Neural cell (in vitro differentiated cells): ENCODE measurements around the gene CA6. TPM values are rescaled to one million over a fixed set of nuclear protein-coding genes. Genes with fewer than 3 reads are reported as not detected.

Source experiments
- H2AFZ ChIP-seq: fragments of 200-600, 300-800 bp; sonication (generic), shearing (Covaris generic); 2 replicates; pipeline ENCODE4 v1.6.0; 2014; ENCODE audit warnings: low read depth, mild to moderate bottlenecking, antibody characterized with exemption, low read length, moderate library complexity
- H3F3A ChIP-seq: fragments of 200-600 bp; shearing (Covaris generic); 2 replicates; pipeline ENCODE4 v1.6.1; 2016; ENCODE audit warnings: mild to moderate bottlenecking, moderate library complexity, mixed read lengths, antibody characterized with exemption, low read length; ENCODE audit not compliant: insufficient read depth, poor library complexity, severe bottlenecking
- H3K27ac ChIP-seq: fragments of 200-600, 300-800 bp; sonication (generic), shearing (Covaris generic); 2 replicates; pipeline ENCODE4 v1.5.1; 2014; ENCODE audit warnings: mild to moderate bottlenecking, low read length, moderate library complexity
- H3K27me3 ChIP-seq: fragments of 300-800, 200-600 bp; sonication (generic), shearing (Covaris generic); 2 replicates; pipeline ENCODE4 v1.6.0; 2014; ENCODE audit warnings: mild to moderate bottlenecking, low read depth, low read length, moderate library complexity; ENCODE audit not compliant: insufficient read depth
- H3K36me3 ChIP-seq: fragments of 300-800, 200-600 bp; sonication (generic), shearing (Covaris generic); 2 replicates; pipeline ENCODE4 v1.5.1; 2014; ENCODE audit warnings: mild to moderate bottlenecking, antibody characterized with exemption, low read length, moderate library complexity; ENCODE audit not compliant: insufficient read depth
- H3K4me2 ChIP-seq: fragments of 300-800, 200-600 bp; sonication (generic), shearing (Covaris generic); 2 replicates; pipeline ENCODE4 v1.6.0; 2014; ENCODE audit warnings: mild to moderate bottlenecking, low read length
- H3K4me3 ChIP-seq: fragments of 300-800, 200-600 bp; sonication (generic), shearing (Covaris generic); 2 replicates; pipeline ENCODE4 v1.5.1; 2014; ENCODE audit warnings: mild to moderate bottlenecking, low read length, moderate library complexity
- H3K79me2 ChIP-seq: fragments of 200-600 bp; shearing (Covaris generic); replicated peaks from 2 replicates; pipeline ENCODE4 v1.6.0; 2014; ENCODE audit warnings: mild to moderate bottlenecking, low read length, moderate library complexity; ENCODE audit not compliant: insufficient read depth
- H3K9ac ChIP-seq: fragments of 300-800, 200-600 bp; sonication (generic), shearing (Covaris generic); 2 replicates; pipeline ENCODE4 v1.6.1; 2016; ENCODE audit warnings: mild to moderate bottlenecking, low read length, mixed read lengths
- H3K9me2 ChIP-seq: fragments of 200-600 bp; shearing (Covaris generic); 2 replicates; pipeline ENCODE4 v1.6.1; 2016; ENCODE audit warnings: mild to moderate bottlenecking, low read length, mixed read lengths; ENCODE audit not compliant: insufficient read depth
- H3K9me3 ChIP-seq: fragments of 200-600, 300-800 bp; sonication (generic), shearing (Covaris generic); 2 replicates; pipeline ENCODE4 v1.6.1; 2016; ENCODE audit warnings: mild to moderate bottlenecking, mixed run types, low read length, moderate library complexity, mixed read lengths
- H4K20me1 ChIP-seq: fragments of 200-600 bp; shearing (Covaris generic); 2 replicates; pipeline ENCODE4 v1.6.1; 2016; ENCODE audit warnings: mild to moderate bottlenecking, mixed run types; ENCODE audit not compliant: insufficient read depth
- EP300 ChIP-seq: fragments of 450-650 bp; conservative IDR thresholded peaks from 2 replicates; pipeline ENCODE4 v1.6.1; 2014; ENCODE audit warnings: antibody characterized with exemption, mild to moderate bottlenecking, moderate library complexity; ENCODE audit not compliant: poor library complexity, severe bottlenecking
- EZH2 ChIP-seq: fragments of 200-600, 300-800 bp; shearing (Covaris generic), sonication (generic); IDR thresholded peaks from 2 replicates; pipeline ENCODE4 v1.6.1; 2014; ENCODE audit warnings: antibody characterized with exemption, low read length, borderline replicate concordance, mild to moderate bottlenecking; ENCODE audit not compliant: insufficient read depth, poor library complexity, severe bottlenecking
- MXI1 ChIP-seq: fragments of 450-650 bp; conservative IDR thresholded peaks from 2 replicates; pipeline ENCODE4 v1.6.1; 2014; ENCODE audit warnings: antibody characterized with exemption, mild to moderate bottlenecking; ENCODE audit not compliant: poor library complexity, severe bottlenecking
- POLR2AphosphoS5 ChIP-seq: IDR thresholded peaks from 2 replicates; pipeline ENCODE4 v1.6.1; 2012
- RAD21 ChIP-seq: fragments of 450-650 bp; conservative IDR thresholded peaks from 2 replicates; pipeline ENCODE4 v1.6.1; 2014; ENCODE audit warnings: antibody characterized with exemption, mild to moderate bottlenecking, moderate library complexity
- SMC3 ChIP-seq: fragments of 450-650 bp; conservative IDR thresholded peaks from 2 replicates; pipeline ENCODE4 v1.6.1; 2014; ENCODE audit warnings: antibody characterized with exemption, mild to moderate bottlenecking, moderate library complexity; ENCODE audit not compliant: poor library complexity
- TAF1 ChIP-seq: IDR thresholded peaks from 2 replicates; pipeline ENCODE4 v1.6.1; 2012; ENCODE audit warnings: low read depth
- polyA plus RNA-seq: library from polyadenylated mRNA; depleted of rRNA; stranded (reverse); fragments of >200 nt; gene quantifications from 2 replicates; pipeline ENCODE4 v1.2.3, GENCODE V29; 2014
- TF ChIP-seq, protein P1 (sequence below): IDR thresholded peaks from 2 replicates; pipeline ENCODE4 v1.6.1; 2012; ENCODE audit warnings: borderline replicate concordance
- TF ChIP-seq, protein P2 (sequence below): fragments of 450-650 bp; IDR thresholded peaks from 2 replicates; pipeline ENCODE4 v1.5.1; 2014; ENCODE audit warnings: antibody characterized with exemption, mild to moderate bottlenecking, moderate library complexity; ENCODE audit not compliant: poor library complexity, severe bottlenecking

The CA6 gene
- polyA plus RNA-seq, 1 donor from 2014 or later: not detected

DNA sequence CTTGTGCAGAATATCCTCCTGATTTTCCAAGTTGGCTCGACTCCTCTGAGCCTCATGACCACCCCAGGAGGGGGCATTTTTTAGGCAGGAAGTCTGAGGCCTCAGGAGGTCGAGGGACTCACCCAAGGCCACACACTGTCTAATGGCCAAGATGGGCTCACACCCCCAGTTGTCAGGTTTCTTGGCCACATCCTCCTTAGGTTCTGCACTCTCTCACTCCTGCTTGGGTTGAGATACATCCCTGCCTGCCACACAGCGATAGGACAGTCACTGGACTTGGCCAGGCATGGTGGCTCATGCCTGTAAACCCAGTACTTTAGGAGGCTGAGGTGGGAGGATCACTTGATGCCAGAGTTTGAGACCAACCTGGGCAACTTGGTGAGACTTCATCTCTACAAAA lies 4.6 kb downstream of the CA6 start:
- TF ChIP-seq, protein P1, sequence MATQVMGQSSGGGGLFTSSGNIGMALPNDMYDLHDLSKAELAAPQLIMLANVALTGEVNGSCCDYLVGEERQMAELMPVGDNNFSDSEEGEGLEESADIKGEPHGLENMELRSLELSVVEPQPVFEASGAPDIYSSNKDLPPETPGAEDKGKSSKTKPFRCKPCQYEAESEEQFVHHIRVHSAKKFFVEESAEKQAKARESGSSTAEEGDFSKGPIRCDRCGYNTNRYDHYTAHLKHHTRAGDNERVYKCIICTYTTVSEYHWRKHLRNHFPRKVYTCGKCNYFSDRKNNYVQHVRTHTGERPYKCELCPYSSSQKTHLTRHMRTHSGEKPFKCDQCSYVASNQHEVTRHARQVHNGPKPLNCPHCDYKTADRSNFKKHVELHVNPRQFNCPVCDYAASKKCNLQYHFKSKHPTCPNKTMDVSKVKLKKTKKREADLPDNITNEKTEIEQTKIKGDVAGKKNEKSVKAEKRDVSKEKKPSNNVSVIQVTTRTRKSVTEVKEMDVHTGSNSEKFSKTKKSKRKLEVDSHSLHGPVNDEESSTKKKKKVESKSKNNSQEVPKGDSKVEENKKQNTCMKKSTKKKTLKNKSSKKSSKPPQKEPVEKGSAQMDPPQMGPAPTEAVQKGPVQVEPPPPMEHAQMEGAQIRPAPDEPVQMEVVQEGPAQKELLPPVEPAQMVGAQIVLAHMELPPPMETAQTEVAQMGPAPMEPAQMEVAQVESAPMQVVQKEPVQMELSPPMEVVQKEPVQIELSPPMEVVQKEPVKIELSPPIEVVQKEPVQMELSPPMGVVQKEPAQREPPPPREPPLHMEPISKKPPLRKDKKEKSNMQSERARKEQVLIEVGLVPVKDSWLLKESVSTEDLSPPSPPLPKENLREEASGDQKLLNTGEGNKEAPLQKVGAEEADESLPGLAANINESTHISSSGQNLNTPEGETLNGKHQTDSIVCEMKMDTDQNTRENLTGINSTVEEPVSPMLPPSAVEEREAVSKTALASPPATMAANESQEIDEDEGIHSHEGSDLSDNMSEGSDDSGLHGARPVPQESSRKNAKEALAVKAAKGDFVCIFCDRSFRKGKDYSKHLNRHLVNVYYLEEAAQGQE: no peak
- TF ChIP-seq SMC3 (no peak), EZH2 (no peak)
- Histone ChIP-seq H3K27ac (no peak overlapping the region), H3K4me3 (no peak overlapping the region), H4K20me1 (no peaks in the 10 kb centered on the region), H3K9me2 (no peaks in the 10 kb centered on the region), H3K9ac (no peak overlapping the region), H3F3A (no peaks in the 10 kb centered on the region), H3K27me3 (no peaks in the 10 kb centered on the region), H2AFZ (no peak overlapping the region), H3K4me2 (no peak overlapping the region), H3K79me2 (no peaks in the 10 kb centered on the region), H3K36me3 (no peaks in the 10 kb centered on the region), H3K9me3 (no peaks in the 10 kb centered on the region)

DNA sequence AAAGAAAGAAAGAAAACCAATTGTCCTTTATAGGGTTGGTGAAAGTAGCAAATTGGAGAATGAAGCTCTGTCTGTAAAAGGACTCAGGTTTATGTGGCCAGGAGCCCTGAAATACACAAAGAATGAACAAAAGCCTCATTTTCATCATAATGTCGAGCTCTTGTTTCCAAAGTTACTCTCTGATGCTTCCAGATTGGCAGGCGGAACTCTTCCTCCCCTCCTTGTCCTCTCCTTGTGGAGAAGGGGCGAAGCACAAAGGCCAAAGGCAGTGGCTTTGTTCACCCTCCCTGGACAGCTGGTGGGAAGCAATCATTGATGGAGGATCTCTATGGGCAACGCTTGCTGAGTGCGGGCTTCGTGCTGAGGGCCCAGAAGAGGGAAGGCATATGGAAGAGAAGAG lies 5.6 kb downstream of the CA6 start:
- Histone ChIP-seq H3K4me3 (no peak overlapping the region), H4K20me1 (no peaks in the 10 kb centered on the region), H3K27ac (no peak overlapping the region), H3K9ac (no peak overlapping the region), H3K4me2 (no peak overlapping the region), H3K79me2 (no peaks in the 10 kb centered on the region), H3F3A (no peaks in the 10 kb centered on the region), H3K27me3 (no peaks in the 10 kb centered on the region), H3K36me3 (no peaks in the 10 kb centered on the region), H3K9me3 (no peaks in the 10 kb centered on the region), H2AFZ (no peak overlapping the region), H3K9me2 (no peaks in the 10 kb centered on the region)
- TF ChIP-seq RAD21: no peak
- no peak for TF ChIP-seq POLR2AphosphoS5
- TF ChIP-seq SMC3: no peak
- TF ChIP-seq EZH2: no peak
- TF ChIP-seq TAF1: no peak
- TF ChIP-seq, protein P1: no peak
- no peak for TF ChIP-seq MXI1
- TF ChIP-seq, protein P2, sequence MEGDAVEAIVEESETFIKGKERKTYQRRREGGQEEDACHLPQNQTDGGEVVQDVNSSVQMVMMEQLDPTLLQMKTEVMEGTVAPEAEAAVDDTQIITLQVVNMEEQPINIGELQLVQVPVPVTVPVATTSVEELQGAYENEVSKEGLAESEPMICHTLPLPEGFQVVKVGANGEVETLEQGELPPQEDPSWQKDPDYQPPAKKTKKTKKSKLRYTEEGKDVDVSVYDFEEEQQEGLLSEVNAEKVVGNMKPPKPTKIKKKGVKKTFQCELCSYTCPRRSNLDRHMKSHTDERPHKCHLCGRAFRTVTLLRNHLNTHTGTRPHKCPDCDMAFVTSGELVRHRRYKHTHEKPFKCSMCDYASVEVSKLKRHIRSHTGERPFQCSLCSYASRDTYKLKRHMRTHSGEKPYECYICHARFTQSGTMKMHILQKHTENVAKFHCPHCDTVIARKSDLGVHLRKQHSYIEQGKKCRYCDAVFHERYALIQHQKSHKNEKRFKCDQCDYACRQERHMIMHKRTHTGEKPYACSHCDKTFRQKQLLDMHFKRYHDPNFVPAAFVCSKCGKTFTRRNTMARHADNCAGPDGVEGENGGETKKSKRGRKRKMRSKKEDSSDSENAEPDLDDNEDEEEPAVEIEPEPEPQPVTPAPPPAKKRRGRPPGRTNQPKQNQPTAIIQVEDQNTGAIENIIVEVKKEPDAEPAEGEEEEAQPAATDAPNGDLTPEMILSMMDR: no peak
- TF ChIP-seq EP300: no peak
